Thyroid gland (tissue), 4 donors: ENCODE results near the gene TRMT1. TPM values are rescaled to one million over a fixed set of nuclear protein-coding genes. Genes with fewer than 3 reads are reported as not detected.

ENCODE experiments used
- DNase-seq, 2 donors: peaks; one replicate each; pipeline ENCODE4 v3.0.0-alpha.2; 2019
- H3K27ac ChIP-seq, 3 donors: fragments of 200-600 bp; sonication (generic); 1 replicate in 2 of 3; 2 replicates in 1 of 3; pipeline ENCODE4 v1.5.1; 2016 to 2019; ENCODE audit warnings: mild to moderate bottlenecking in 1 of 3, moderate library complexity in 1 of 3
- H3K27me3 ChIP-seq: fragments of 200-600 bp; sonication (generic); one replicate; pipeline ENCODE4 v1.5.1; 2019
- H3K36me3 ChIP-seq, 2 donors: fragments of 200-600 bp; sonication (generic); one replicate each; pipeline ENCODE4 v1.5.1; 2016 to 2019
- H3K4me1 ChIP-seq, 2 donors: fragments of 200-600 bp; sonication (generic); one replicate each; pipeline ENCODE4 v1.5.1; 2017 to 2019
- H3K4me3 ChIP-seq, 3 donors: fragments of 200-600 bp; sonication (generic); replicated peaks in 1 of 3; 1 replicate in 2 of 3; 2 replicates in 1 of 3; pipeline ENCODE4 v1.5.1; 2016; ENCODE audit warnings: mild to moderate bottlenecking in 1 of 3
- H3K9me3 ChIP-seq: fragments of 200-600 bp; sonication (generic); one replicate; pipeline ENCODE4 v1.5.1; 2017
- CTCF ChIP-seq, 6 experiments: fragments of 200-600 bp in 3 of 6; fragments of 450-650 bp in 3 of 6; sonication (generic) in 3 of 6; IDR thresholded peaks; one replicate each; pipeline ENCODE4 v1.5.1; 2016 to 2019; ENCODE audit warnings: antibody characterized with exemption in 6 of 6, mild to moderate bottlenecking in 2 of 6, inconsistent platforms in 1 of 6, moderate library complexity in 1 of 6
- POLR2A ChIP-seq, 2 donors: fragments of 450-650 bp; IDR thresholded peaks; one replicate each; pipeline ENCODE4 v1.6.1; 2017; ENCODE audit warnings: antibody characterized with exemption in 2 of 2, mild to moderate bottlenecking in 2 of 2, moderate library complexity in 1 of 2
- WGBS, 2 donors: methylation state at CpG; one replicate each; pipeline ENCODE4 v1.1.5; 2017; 5-methylcytosine and 5-hydroxymethylcytosine counted together
- intact Hi-C: fragments of 100-400 bp; cut with DNase I; formaldehyde crosslinking; loops from one replicate; pipeline ENCODE4 v1.15.1; 2023
- total RNA-seq, 4 donors: library from RNA; depleted of rRNA; stranded (reverse); fragments of >200 nt; gene quantifications; one replicate each; pipeline ENCODE4 v1.2.3, GENCODE V29; 2016

The TRMT1 gene
- total RNA-seq, 4 donors from 2014 or later = 23.9 to 31.3 (median 29.1) TPM

- Histone ChIP-seq H3K4me1 (peaks cover 6 to 21% of the 10 kb centered on the region in 2 donors), H3K9me3 (no peaks in the 10 kb centered on the region), H3K4me3 (no peak overlapping the region), H3K36me3 (peaks cover 0 to 10% of the 10 kb centered on the region in 2 donors), H3K27ac (no peak overlapping the region), H3K27me3 (no peaks in the 10 kb centered on the region)
- no peak for DNase-seq
- WGBS, 2 donors = 92 to 93% methylated on average over 35 to 36 of the region's 37 CpGs
- TF ChIP-seq CTCF (IDR thresholded peaks at IDR 0.05) (no peak), POLR2A (IDR thresholded peaks at IDR 0.05) (no peak)
- intact Hi-C loops = no loop called here
These were observed 28.6 kb downstream of the TRMT1 start for GRCh38 chr19:13087795-13088537.

GRCh38 chr19:13087295-13087694 is 29.2 kb downstream of the TRMT1 start:
- Histone ChIP-seq H3K4me1 (peaks cover 6 to 21% of the 10 kb centered on the region in 2 donors), H3K4me3 (no peak overlapping the region), H3K27ac (no peak overlapping the region), H3K27me3 (no peaks in the 10 kb centered on the region), H3K36me3 (peaks cover 0 to 10% of the 10 kb centered on the region in 2 donors), H3K9me3 (no peaks in the 10 kb centered on the region)
- intact Hi-C loops = no loop called here
- DNase-seq = no peak
- WGBS, 2 donors = 92 to 95% methylated on average over 10 to 12 of the region's 12 CpGs
- no peak for TF ChIP-seq CTCF (IDR thresholded peaks at IDR 0.05)
- TF ChIP-seq POLR2A (IDR thresholded peaks at IDR 0.05) = no peak

GRCh38 chr19:13086341-13086740 is 30.2 kb downstream of the TRMT1 start:
- peaks cover 0 to 10% of the 10 kb centered on the region in 2 donors for H3K36me3 ChIP-seq

GRCh38 chr19:13085666-13086065 is 30.9 kb downstream of the TRMT1 start:
- TF ChIP-seq CTCF (IDR thresholded peaks at IDR 0.05) (no peak), POLR2A (IDR thresholded peaks at IDR 0.05) (no peak)
- intact Hi-C loops = no loop called here
- DNase-seq = peak; percentile 81 to 89
- Histone ChIP-seq H3K36me3 (peaks cover 0 to 8% of the 10 kb centered on the region in 2 donors), H3K4me1 (peaks cover 6 to 18% of the 10 kb centered on the region in 2 donors), H3K4me3 (no peak overlapping the region), H3K27ac (peak overlapping the region in 2 of 3 donors; percentile 87 to 93), H3K9me3 (no peaks in the 10 kb centered on the region), H3K27me3 (no peaks in the 10 kb centered on the region)
- WGBS, 2 donors = 10 to 22% methylated on average over 7 of the region's 7 CpGs

More at GRCh38 chr19:13086341-13086740, 30.2 kb downstream of the TRMT1 start:
- Histone ChIP-seq H3K9me3 (no peaks in the 10 kb centered on the region), H3K27me3 (no peaks in the 10 kb centered on the region), H3K4me1 (peaks cover 6 to 21% of the 10 kb centered on the region in 2 donors), H3K4me3 (no peak overlapping the region), H3K27ac (peak overlapping the region in 2 of 3 donors; percentile 87 to 93)
- no peak for DNase-seq
- 50 to 75% methylated on average over 2 of the region's 2 CpGs for WGBS, 2 donors
- TF ChIP-seq POLR2A (IDR thresholded peaks at IDR 0.05) (no peak), CTCF (IDR thresholded peaks at IDR 0.05) (no peak)
- intact Hi-C loops = no loop called here

- TF ChIP-seq POLR2A (IDR thresholded peaks at IDR 0.05) (no peak), CTCF (IDR thresholded peaks at IDR 0.05) (no peak)
- no peak for DNase-seq
- Histone ChIP-seq H3K9me3 (no peaks in the 10 kb centered on the region), H3K4me3 (no peak overlapping the region), H3K4me1 (peaks cover 17 to 24% of the 10 kb centered on the region in 2 donors), H3K27me3 (no peaks in the 10 kb centered on the region), H3K36me3 (peaks cover 0 to 7% of the 10 kb centered on the region in 2 donors), H3K27ac (no peak overlapping the region)
- intact Hi-C loops = no loop called here
- WGBS, 2 donors = 90 to 100% methylated on average over 1 to 8 of the region's 9 CpGs
These were observed 32.9 kb downstream of the TRMT1 start for GRCh38 chr19:13083627-13084026.
